Chondrocyte (in vitro differentiated cells): Measurements from ENCODE around the gene CFAP299. TPM values are rescaled to one million over a fixed set of nuclear protein-coding genes. Genes with fewer than 3 reads are reported as not detected.

Experiments used
- DNase-seq: peaks from one replicate; pipeline ENCODE4 v3.0.0; 2021; ENCODE audit warnings: mixed read lengths, low spot score
- H3K27ac Mint-ChIP-seq: one replicate; pipeline ENCODE4 v1.8.0; 2021; ENCODE audit warnings: mild to moderate bottlenecking, moderate library complexity, mixed read lengths; ENCODE audit not compliant: unreplicated experiment
- H3K27me3 Mint-ChIP-seq: 2 replicates; pipeline ENCODE4 v1.8.0; 2021; ENCODE audit warnings: low read depth, mixed read lengths
- H3K36me3 Mint-ChIP-seq: 2 replicates; pipeline ENCODE4 v1.8.0; 2021; ENCODE audit warnings: low read depth, mixed read lengths
- H3K4me1 Mint-ChIP-seq: 2 replicates; pipeline ENCODE4 v1.8.0; 2021; ENCODE audit warnings: low read depth, mild to moderate bottlenecking, mixed read lengths
- H3K4me3 Mint-ChIP-seq: one replicate; pipeline ENCODE4 v1.8.0; 2021; ENCODE audit warnings: mild to moderate bottlenecking, moderate library complexity, mixed read lengths; ENCODE audit not compliant: unreplicated experiment
- H3K9me3 Mint-ChIP-seq: 2 replicates; pipeline ENCODE4 v1.8.0; 2021; ENCODE audit warnings: low read depth, mixed read lengths
- CTCF ChIP-seq: fragments of 200-600 bp; sonication (generic); IDR thresholded peaks from 2 replicates; pipeline ENCODE4 v1.5.0; 2021; ENCODE audit warnings: antibody characterized with exemption, mild to moderate bottlenecking, moderate library complexity
- total RNA-seq: library from RNA; stranded (reverse); gene quantifications from 3 replicates; pipeline ENCODE4 v1.2.1, GENCODE V29; 2021

The CFAP299 gene
- total RNA-seq, 1 donor from 2014 or later, result 0.52 TPM

GRCh38 chr4:80407246-80407645, 71.7 kb downstream of the CFAP299 start:
- Mint-ChIP-seq H3K4me3 (no peak overlapping the region), H3K27me3 (peaks cover 32% of the 10 kb centered on the region), H3K27ac (no peak overlapping the region), H3K36me3 (no peaks in the 10 kb centered on the region), H3K4me1 (no peaks in the 10 kb centered on the region), H3K9me3 (no peaks in the 10 kb centered on the region)
- no peak for DNase-seq
- TF ChIP-seq CTCF, result no peak

GRCh38 chr4:80409809-80410208, 74.3 kb downstream of the CFAP299 start:
- no peak for TF ChIP-seq CTCF
- H3K27ac Mint-ChIP-seq, result no peak overlapping the region
- no peak overlapping the region for H3K4me3 Mint-ChIP-seq
- H3K4me1 Mint-ChIP-seq, result no peaks in the 10 kb centered on the region
- H3K27me3 Mint-ChIP-seq, result peaks cover 31% of the 10 kb centered on the region
- DNase-seq, result no peak
- H3K36me3 Mint-ChIP-seq, result no peaks in the 10 kb centered on the region
- no peaks in the 10 kb centered on the region for H3K9me3 Mint-ChIP-seq

- DNase-seq, result no peak
- H3K9me3 Mint-ChIP-seq, result no peaks in the 10 kb centered on the region
- no peak overlapping the region for H3K27ac Mint-ChIP-seq
- H3K36me3 Mint-ChIP-seq, result no peaks in the 10 kb centered on the region
- no peak overlapping the region for H3K4me3 Mint-ChIP-seq
- no peak for TF ChIP-seq CTCF
- no peaks in the 10 kb centered on the region for H3K4me1 Mint-ChIP-seq
- peaks cover 33% of the 10 kb centered on the region for H3K27me3 Mint-ChIP-seq
These were observed 76.8 kb downstream of the CFAP299 start for GRCh38 chr4:80412322-80412721.

- DNase-seq, result no peak
- no peak for TF ChIP-seq CTCF
- Mint-ChIP-seq H3K36me3 (no peaks in the 10 kb centered on the region), H3K4me3 (no peak overlapping the region), H3K4me1 (no peaks in the 10 kb centered on the region), H3K9me3 (no peaks in the 10 kb centered on the region), H3K27me3 (peaks cover 33% of the 10 kb centered on the region), H3K27ac (no peak overlapping the region)
These were observed 77.6 kb downstream of the CFAP299 start for GRCh38 chr4:80413086-80413485.

GRCh38 chr4:80417019-80417418, 81.5 kb downstream of the CFAP299 start:
- no peaks in the 10 kb centered on the region for H3K36me3 Mint-ChIP-seq
- H3K27me3 Mint-ChIP-seq, result peaks cover 27% of the 10 kb centered on the region

More at GRCh38 chr4:80417019-80417418, 81.5 kb downstream of the CFAP299 start:
- H3K4me3 Mint-ChIP-seq, result no peak overlapping the region
- H3K4me1 Mint-ChIP-seq, result no peaks in the 10 kb centered on the region
- DNase-seq, result no peak
- TF ChIP-seq CTCF, result no peak
- no peak overlapping the region for H3K27ac Mint-ChIP-seq
- no peaks in the 10 kb centered on the region for H3K9me3 Mint-ChIP-seq
